ENCODE measurements around the gene PARP9.

The PARP9 gene

GRCh38 chr3:122553171-122553570, 10.9 kb downstream of the PARP9 start:
- no peak for DNase-seq (ENCODE audit: low read depth)
- no peak for TF ChIP-seq CTCF (IDR thresholded peaks at IDR 0.05; ENCODE audit: control insufficient read depth, insufficient read depth, low read depth, low read length, missing control alignments)
- H3K4me3 ChIP-seq (ENCODE audit: control insufficient read depth, low read depth, low read length) = no peak overlapping the region

- TF ChIP-seq CTCF (IDR thresholded peaks at IDR 0.05; ENCODE audit: control insufficient read depth, insufficient read depth, low read depth, low read length, missing control alignments) = no peak
- no peak overlapping the region for H3K4me3 ChIP-seq (ENCODE audit: control insufficient read depth, low read depth, low read length)
- no peak for DNase-seq (ENCODE audit: low read depth)
These were observed 15.5 kb downstream of the PARP9 start for GRCh38 chr3:122548619-122549018.

- H3K4me3 ChIP-seq (ENCODE audit: control insufficient read depth, low read depth, low read length) = no peak overlapping the region
- no peak for DNase-seq (ENCODE audit: low read depth)
- TF ChIP-seq CTCF (IDR thresholded peaks at IDR 0.05; ENCODE audit: control insufficient read depth, insufficient read depth, low read depth, low read length, missing control alignments) = no peak
These were observed 16.0 kb downstream of the PARP9 start for GRCh38 chr3:122548076-122548475.

GRCh38 chr3:122546151-122546550, 17.9 kb downstream of the PARP9 start:
- TF ChIP-seq CTCF (IDR thresholded peaks at IDR 0.05; ENCODE audit: control insufficient read depth, insufficient read depth, low read depth, low read length, missing control alignments) = no peak
- no peak overlapping the region for H3K4me3 ChIP-seq (ENCODE audit: control insufficient read depth, low read depth, low read length)
- no peak for DNase-seq (ENCODE audit: low read depth)

GRCh38 chr3:122538956-122539490, 25.1 kb downstream of the PARP9 start:
- DNase-seq (ENCODE audit: low read depth) = no peak
- no peak for TF ChIP-seq CTCF (IDR thresholded peaks at IDR 0.05; ENCODE audit: control insufficient read depth, insufficient read depth, low read depth, low read length, missing control alignments)
- H3K4me3 ChIP-seq (ENCODE audit: control insufficient read depth, low read depth, low read length) = no peak overlapping the region

GRCh38 chr3:122536632-122537001, 27.5 kb downstream of the PARP9 start:
- TF ChIP-seq CTCF (IDR thresholded peaks at IDR 0.05; ENCODE audit: control insufficient read depth, insufficient read depth, low read depth, low read length, missing control alignments) = no peak
- no peak overlapping the region for H3K4me3 ChIP-seq (ENCODE audit: control insufficient read depth, low read depth, low read length)
- no peak for DNase-seq (ENCODE audit: low read depth)

Measured in AG09309 (cell line).